WTC11 (cell line): ENCODE results near the gene PRKAG2. TPM values are rescaled to one million over a fixed set of nuclear protein-coding genes. Genes with fewer than 3 reads are reported as not detected.

Experiments used
- ATAC-seq: fragments of 200-7000 bp; cut with Tn5 transposase; 2 replicates; pipeline ENCODE4 v1.10.0; 2021; ENCODE audit warnings: mild to moderate bottlenecking, moderate library complexity
- CTCF ChIA-PET: fragments of 300-600 bp; sonication (Branson Sonifier 250); formaldehyde crosslinking; loops from one replicate; lab custom pipeline; 2021; ENCODE audit warnings: antibody characterized with exemption; lab: Charles Lee
- POLR2A ChIA-PET: fragments of 350-600 bp; sonication (Branson Sonifier 250); formaldehyde crosslinking; loops from one replicate; lab custom pipeline; 2021; ENCODE audit warnings: antibody characterized with exemption; lab: Charles Lee
- DNase-seq: peaks from one replicate; pipeline ENCODE4 v3.0.0; 2021; ENCODE audit warnings: low spot score
- H3K27ac Mint-ChIP-seq: 2 replicates; pipeline ENCODE4 v1.8.0; 2021; ENCODE audit warnings: mixed read lengths
- H3K27me3 Mint-ChIP-seq: 2 replicates; pipeline ENCODE4 v1.8.0; 2021; ENCODE audit warnings: low read depth, mild to moderate bottlenecking, moderate library complexity, mixed read lengths
- H3K36me3 Mint-ChIP-seq: 2 replicates; pipeline ENCODE4 v1.8.0; 2021; ENCODE audit warnings: mixed read lengths
- H3K4me1 Mint-ChIP-seq: 2 replicates; pipeline ENCODE4 v1.8.0; 2022; ENCODE audit warnings: mixed read lengths
- H3K4me3 Mint-ChIP-seq: 2 replicates; pipeline ENCODE4 v1.8.0; 2021; ENCODE audit warnings: mild to moderate bottlenecking, moderate library complexity, mixed read lengths
- H3K9me3 Mint-ChIP-seq: 2 replicates; pipeline ENCODE4 v1.8.0; 2021; ENCODE audit warnings: mixed read lengths
- ATF3 ChIP-seq: sonication (generic); formaldehyde crosslinking; conservative IDR thresholded peaks from 2 replicates; pipeline ENCODE4 v1.8.1; 2022; ENCODE audit warnings: mild to moderate bottlenecking, missing genetic modification reagents
- E2F5 ChIP-seq: sonication (generic); formaldehyde crosslinking; IDR thresholded peaks from 2 replicates; pipeline ENCODE4 v1.8.1; 2022; ENCODE audit warnings: mild to moderate bottlenecking, moderate library complexity, missing genetic modification reagents
- ETV6 ChIP-seq: sonication (generic); formaldehyde crosslinking; IDR thresholded peaks from 2 replicates; pipeline ENCODE4 v1.8.1; 2022; ENCODE audit warnings: mild to moderate bottlenecking, missing genetic modification reagents
- FOXP1 ChIP-seq: sonication (generic); formaldehyde crosslinking; IDR thresholded peaks from 2 replicates; pipeline ENCODE4 v1.8.0; 2022; ENCODE audit warnings: missing genetic modification reagents, mild to moderate bottlenecking, moderate library complexity, borderline replicate concordance
- GTF2I ChIP-seq: fragments of 250-450 bp; sonication (Bioruptor Pico); conservative IDR thresholded peaks from 2 replicates; pipeline ENCODE4 v1.4.0; 2021; ENCODE audit warnings: mild to moderate bottlenecking
- MLX ChIP-seq: sonication (generic); formaldehyde crosslinking; IDR thresholded peaks from 2 replicates; pipeline ENCODE4 v1.8.1; 2023; ENCODE audit warnings: mild to moderate bottlenecking, missing genetic modification reagents, moderate library complexity
- NR1H2 ChIP-seq: sonication (generic); formaldehyde crosslinking; IDR thresholded peaks from 2 replicates; pipeline ENCODE4 v1.9.0; 2021; ENCODE audit warnings: mild to moderate bottlenecking, moderate library complexity, missing genetic modification reagents
- NR2C2 ChIP-seq: sonication (generic); formaldehyde crosslinking; IDR thresholded peaks from 2 replicates; pipeline ENCODE4 v1.8.0; 2022; ENCODE audit warnings: mild to moderate bottlenecking, missing genetic modification reagents
- PRRX2 ChIP-seq: fragments of 250-450 bp; sonication (Bioruptor Pico); IDR thresholded peaks from 2 replicates; pipeline ENCODE4 v1.8.0; 2021; ENCODE audit warnings: mild to moderate bottlenecking
- SMAD4 ChIP-seq: sonication (generic); formaldehyde crosslinking; IDR thresholded peaks from 2 replicates; pipeline ENCODE4 v1.8.0; 2022; ENCODE audit warnings: mild to moderate bottlenecking, missing genetic modification reagents
- TCF7 ChIP-seq: sonication (generic); formaldehyde crosslinking; IDR thresholded peaks from 2 replicates; pipeline ENCODE4 v1.8.0; 2022; ENCODE audit warnings: mild to moderate bottlenecking, low read depth, missing genetic modification reagents, moderate library complexity
- ZBTB21 ChIP-seq: sonication (generic); formaldehyde crosslinking; IDR thresholded peaks from 2 replicates; pipeline ENCODE4 v1.8.1; 2023; ENCODE audit warnings: mild to moderate bottlenecking, missing genetic modification reagents, borderline replicate concordance
- ZNF138 ChIP-seq: sonication (generic); formaldehyde crosslinking; conservative IDR thresholded peaks from 2 replicates; pipeline ENCODE4 v1.8.1; 2022; ENCODE audit warnings: mild to moderate bottlenecking, moderate library complexity, missing genetic modification reagents
- ZNF219 ChIP-seq: sonication (generic); formaldehyde crosslinking; IDR thresholded peaks from 2 replicates; pipeline ENCODE4 v1.8.0; 2023; ENCODE audit warnings: missing genetic modification reagents, mild to moderate bottlenecking, borderline replicate concordance
- ZNF281 ChIP-seq: sonication (generic); formaldehyde crosslinking; IDR thresholded peaks from 2 replicates; pipeline ENCODE4 v1.8.0; 2023; ENCODE audit warnings: mild to moderate bottlenecking, missing genetic modification reagents
- ZNF416 ChIP-seq: fragments of 250-450 bp; sonication (Bioruptor Pico); IDR thresholded peaks from 2 replicates; pipeline ENCODE4 v1.9.0; 2021; ENCODE audit warnings: mild to moderate bottlenecking, inconsistent platforms
- ZNF423 ChIP-seq: fragments of 250-450 bp; sonication (Bioruptor Pico); IDR thresholded peaks from 2 replicates; pipeline ENCODE4 v2.1.2; 2022; ENCODE audit warnings: mild to moderate bottlenecking, moderate library complexity
- ZNF425 ChIP-seq: fragments of 250-450 bp; sonication (Bioruptor Pico); conservative IDR thresholded peaks from 2 replicates; pipeline ENCODE4 v1.9.0; 2021; ENCODE audit warnings: mild to moderate bottlenecking
- total RNA-seq: library from RNA; stranded (reverse); gene quantifications from 3 replicates; pipeline ENCODE4 v1.2.3, GENCODE V29; 2021
- TF ChIP-seq, protein P1 (sequence below): sonication (generic); formaldehyde crosslinking; IDR thresholded peaks from 2 replicates; pipeline ENCODE4 v1.8.1; 2022; ENCODE audit warnings: missing genetic modification reagents, borderline replicate concordance
- TF ChIP-seq, protein P2 (sequence below): sonication (generic); formaldehyde crosslinking; IDR thresholded peaks from 2 replicates; pipeline ENCODE4 v1.8.1; 2023; ENCODE audit warnings: mild to moderate bottlenecking, missing genetic modification reagents

The PRKAG2 gene
- total RNA-seq, 1 experiment from 2014 or later = 20.3 TPM

GRCh38 chr7:151591866-151592265 is 285.0 kb downstream of the PRKAG2 start:
- Mint-ChIP-seq H3K4me1 (no peaks in the 10 kb centered on the region), H3K27me3 (no peaks in the 10 kb centered on the region; the same call in 1 of the 2 replicates), H3K4me3 (no peak overlapping the region), H3K27ac (0 out of 2 replicates have a peak overlapping the region, but pooled peaks have one; percentile 45), H3K36me3 (no peaks in the 10 kb centered on the region), H3K9me3 (no peaks in the 10 kb centered on the region)
- ATAC-seq (no peak), DNase-seq (no peak)
- ChIA-PET POLR2A (interaction anchor here (0.7 kb wide), 1 partner anchor 8 kb away, joined by 4 read pairs; no protein-coding TSS in a partner anchor), CTCF (interaction anchor here (1.0 kb wide), 1 partner anchor 28 kb away, joined by 3 read pairs; no protein-coding TSS in a partner anchor)
- TF ChIP-seq ZNF425 (CRISPR knock-in tag) (no peak), ZNF219 (CRISPR knock-in tag) (no peak), ZNF423 (CRISPR knock-in tag) (0 out of 2 replicates have a peak, but pooled peaks have one; percentile 17), ATF3 (CRISPR knock-in tag) (no peak)

DNA sequence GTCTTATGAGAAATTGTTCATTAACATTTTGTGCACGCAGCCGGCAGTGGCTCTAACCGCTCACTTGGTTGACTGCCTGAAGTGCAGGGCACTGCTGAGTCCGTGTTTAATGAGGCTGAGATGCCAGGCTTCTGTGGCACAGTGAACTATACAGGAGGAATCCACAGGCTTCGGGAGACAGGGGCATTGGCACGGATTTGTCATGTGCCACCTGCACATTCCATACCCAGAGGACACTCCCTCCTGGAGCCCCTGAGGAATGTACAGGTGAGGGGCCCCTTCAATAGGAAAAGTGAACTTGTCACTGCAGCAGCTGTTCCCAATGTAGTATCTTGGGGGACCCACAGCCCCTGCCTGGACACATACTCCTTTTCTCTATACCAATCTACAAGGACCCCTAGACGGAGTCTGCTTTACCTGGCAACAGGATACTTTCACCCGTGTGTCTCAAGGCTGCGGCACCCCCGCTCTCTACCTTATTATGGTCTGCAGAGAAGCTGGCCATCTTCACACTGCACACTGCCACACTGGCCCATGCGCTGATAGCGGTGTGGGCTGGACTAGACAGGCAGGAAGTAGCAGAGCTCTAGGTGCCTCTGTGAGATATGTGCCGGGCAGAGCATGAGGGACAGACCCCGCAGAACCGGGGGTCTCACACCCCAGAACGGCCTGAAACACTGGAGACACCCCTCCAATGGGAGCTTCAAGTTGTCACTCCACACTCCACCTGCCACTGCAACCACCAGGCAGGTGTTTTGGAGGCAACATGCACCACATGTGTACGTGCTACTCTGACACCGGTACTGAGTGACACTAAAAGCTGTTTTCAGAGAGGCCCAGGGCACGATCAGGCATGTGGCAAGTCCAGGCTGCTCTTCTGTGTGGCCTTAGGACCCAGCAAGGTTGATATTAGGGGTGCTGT is 285.8 kb downstream of the PRKAG2 start:
- no peaks in the 10 kb centered on the region for H3K4me1 Mint-ChIP-seq
- DNase-seq (no peak), ATAC-seq (no peak)
- H3K27ac Mint-ChIP-seq = no peak overlapping the region; the same call in 1 of the 2 replicates
- POLR2A ChIA-PET = no interaction called here
- no peaks in the 10 kb centered on the region; the same call in 1 of the 2 replicates for H3K27me3 Mint-ChIP-seq
- no peak overlapping the region for H3K4me3 Mint-ChIP-seq
- no peaks in the 10 kb centered on the region for H3K9me3 Mint-ChIP-seq
- no peaks in the 10 kb centered on the region for H3K36me3 Mint-ChIP-seq
- CTCF ChIA-PET = interaction anchor here (1.0 to 1.5 kb wide), 2 partner anchors 29 to 169 kb away, joined by 3 to 5 read pairs; no protein-coding TSS in a partner anchor
- TF ChIP-seq ZNF425 (CRISPR knock-in tag) (no peak), NR1H2 (CRISPR knock-in tag) (no peak), ZBTB21 (CRISPR knock-in tag) (no peak), E2F5 (CRISPR knock-in tag) (no peak), ZNF416 (CRISPR knock-in tag) (no peak), PRRX2 (CRISPR knock-in tag) (no peak), FOXP1 (CRISPR knock-in tag) (no peak), ZNF138 (no peak), ETV6 (no peak), NR2C2 (CRISPR knock-in tag) (no peak), MLX (CRISPR knock-in tag) (no peak), TCF7 (CRISPR knock-in tag) (no peak), GTF2I (CRISPR knock-in tag) (no peak), ZNF281 (CRISPR knock-in tag) (no peak), SMAD4 (CRISPR knock-in tag) (no peak)
- TF ChIP-seq, protein P1, sequence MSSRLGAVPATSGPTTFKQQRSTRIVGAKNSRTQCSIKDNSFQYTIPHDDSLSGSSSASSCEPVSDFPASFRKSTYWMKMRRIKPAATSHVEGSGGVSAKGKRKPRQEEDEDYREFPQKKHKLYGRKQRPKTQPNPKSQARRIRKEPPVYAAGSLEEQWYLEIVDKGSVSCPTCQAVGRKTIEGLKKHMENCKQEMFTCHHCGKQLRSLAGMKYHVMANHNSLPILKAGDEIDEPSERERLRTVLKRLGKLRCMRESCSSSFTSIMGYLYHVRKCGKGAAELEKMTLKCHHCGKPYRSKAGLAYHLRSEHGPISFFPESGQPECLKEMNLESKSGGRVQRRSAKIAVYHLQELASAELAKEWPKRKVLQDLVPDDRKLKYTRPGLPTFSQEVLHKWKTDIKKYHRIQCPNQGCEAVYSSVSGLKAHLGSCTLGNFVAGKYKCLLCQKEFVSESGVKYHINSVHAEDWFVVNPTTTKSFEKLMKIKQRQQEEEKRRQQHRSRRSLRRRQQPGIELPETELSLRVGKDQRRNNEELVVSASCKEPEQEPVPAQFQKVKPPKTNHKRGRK (CRISPR knock-in tag) = no peak
- TF ChIP-seq, protein P2, sequence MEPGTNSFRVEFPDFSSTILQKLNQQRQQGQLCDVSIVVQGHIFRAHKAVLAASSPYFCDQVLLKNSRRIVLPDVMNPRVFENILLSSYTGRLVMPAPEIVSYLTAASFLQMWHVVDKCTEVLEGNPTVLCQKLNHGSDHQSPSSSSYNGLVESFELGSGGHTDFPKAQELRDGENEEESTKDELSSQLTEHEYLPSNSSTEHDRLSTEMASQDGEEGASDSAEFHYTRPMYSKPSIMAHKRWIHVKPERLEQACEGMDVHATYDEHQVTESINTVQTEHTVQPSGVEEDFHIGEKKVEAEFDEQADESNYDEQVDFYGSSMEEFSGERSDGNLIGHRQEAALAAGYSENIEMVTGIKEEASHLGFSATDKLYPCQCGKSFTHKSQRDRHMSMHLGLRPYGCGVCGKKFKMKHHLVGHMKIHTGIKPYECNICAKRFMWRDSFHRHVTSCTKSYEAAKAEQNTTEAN (CRISPR knock-in tag) = no peak
